CD14-positive monocyte (primary cell): ENCODE data around the gene CHL1. TPM values are rescaled to one million over a fixed set of nuclear protein-coding genes. Genes with fewer than 3 reads are reported as not detected.

Experiments
- DNase-seq, 3 donors: peaks; one replicate each; pipeline ENCODE4 v3.0.0-alpha.2; 2011 to 2022
- H2AFZ ChIP-seq: 2 replicates; pipeline ENCODE4 v1.6.0; 2012; ENCODE audit warnings: mild to moderate bottlenecking, low read depth, low read length, inconsistent platforms; ENCODE audit not compliant: insufficient read depth, poor library complexity, severe bottlenecking
- H3K27ac ChIP-seq, 2 donors: 1 replicate in 1 of 2; 2 replicates in 1 of 2; pipeline ENCODE4 v1.5.1; 2012 to 2013; ENCODE audit warnings: low read length in 2 of 2, control low read depth in 1 of 2, inconsistent platforms in 1 of 2, low read depth in 1 of 2, mild to moderate bottlenecking in 1 of 2
- H3K27me3 ChIP-seq, 2 donors: one replicate each; pipeline versions ENCODE4 v1.6.0 to v1.6.1; 2011 to 2013; ENCODE audit warnings: low read length in 2 of 2; ENCODE audit not compliant: control insufficient read depth in 2 of 2, insufficient read depth in 2 of 2
- H3K36me3 ChIP-seq, 2 donors: replicated peaks in 1 of 2; 1 replicate in 1 of 2; 2 replicates in 1 of 2; pipeline versions ENCODE4 v1.5.1 to v1.6.1; 2012 to 2013; ENCODE audit warnings: low read length in 2 of 2, control low read depth in 1 of 2, inconsistent platforms in 1 of 2, mild to moderate bottlenecking in 1 of 2; ENCODE audit not compliant: insufficient read depth in 2 of 2, control insufficient read depth in 1 of 2
- H3K4me1 ChIP-seq, 2 donors: 1 replicate in 1 of 2; 2 replicates in 1 of 2; pipeline versions ENCODE4 v1.5.1 to v1.6.1; 2012 to 2013; ENCODE audit warnings: low read length in 2 of 2, control low read depth in 1 of 2, inconsistent platforms in 1 of 2, mild to moderate bottlenecking in 1 of 2, moderate library complexity in 1 of 2; ENCODE audit not compliant: insufficient read depth in 2 of 2, control insufficient read depth in 1 of 2
- H3K4me2 ChIP-seq: replicated peaks from 2 replicates; pipeline ENCODE3; 2012; ENCODE audit warnings: low read length, moderate library complexity, mild to moderate bottlenecking; ENCODE audit not compliant: poor library complexity, severe bottlenecking; ENCODE audit errors: extremely low read depth
- H3K4me3 ChIP-seq, 3 experiments: fragments of 200-600 bp in 1 of 3; sonication (generic) in 1 of 3; replicated peaks in 1 of 3; 1 replicate in 2 of 3; 2 replicates in 1 of 3; pipeline ENCODE4 v1.5.1; 2011 to 2013; ENCODE audit warnings: low read length in 3 of 3, mild to moderate bottlenecking in 3 of 3, control low read depth in 2 of 3, low read depth in 2 of 3, inconsistent platforms in 1 of 3, moderate library complexity in 1 of 3
- H3K79me2 ChIP-seq: 2 replicates; pipeline ENCODE4 v1.6.0; 2012; ENCODE audit warnings: mild to moderate bottlenecking, control low read depth, inconsistent platforms, low read length, moderate library complexity; ENCODE audit not compliant: insufficient read depth
- H3K9ac ChIP-seq: 2 replicates; pipeline ENCODE4 v1.6.0; 2017; ENCODE audit warnings: low read length, mild to moderate bottlenecking; ENCODE audit not compliant: insufficient read depth, poor library complexity, severe bottlenecking
- H3K9me3 ChIP-seq, 2 donors: replicated peaks in 1 of 2; 1 replicate in 1 of 2; 2 replicates in 1 of 2; pipeline versions ENCODE4 v1.5.1 to v1.6.1; 2012 to 2013; ENCODE audit warnings: low read length in 2 of 2, control low read depth in 1 of 2; ENCODE audit not compliant: control insufficient read depth in 1 of 2, insufficient read depth in 1 of 2
- H4K20me1 ChIP-seq: 2 replicates; pipeline ENCODE4 v1.6.0; 2012; ENCODE audit warnings: mild to moderate bottlenecking, low read length, control low read depth, moderate library complexity; ENCODE audit not compliant: insufficient read depth
- H3K27ac Mint-ChIP-seq, 7 donors: one replicate each; pipeline ENCODE4 v1.8.0; 2020; ENCODE audit warnings: mild to moderate bottlenecking in 7 of 7, mixed read lengths in 7 of 7, moderate library complexity in 6 of 7, inconsistent platforms in 2 of 7
- H3K27me3 Mint-ChIP-seq, 3 donors: one replicate each; pipeline ENCODE4 v1.8.0; 2021 to 2022; ENCODE audit warnings: low read depth in 3 of 3, mild to moderate bottlenecking in 3 of 3, mixed read lengths in 3 of 3, moderate library complexity in 3 of 3, inconsistent platforms in 1 of 3
- H3K36me3 Mint-ChIP-seq, 2 donors: one replicate each; pipeline ENCODE4 v1.8.0; 2020; ENCODE audit warnings: mixed read lengths in 2 of 2, inconsistent platforms in 1 of 2, mild to moderate bottlenecking in 1 of 2
- H3K4me1 Mint-ChIP-seq: one replicate; pipeline ENCODE4 v1.8.0; 2020; ENCODE audit warnings: mild to moderate bottlenecking, mixed read lengths
- H3K4me3 Mint-ChIP-seq, 2 donors: one replicate each; pipeline ENCODE4 v1.8.0; 2020; ENCODE audit warnings: mild to moderate bottlenecking in 2 of 2, mixed read lengths in 2 of 2, moderate library complexity in 1 of 2
- H3K9me3 Mint-ChIP-seq, 7 donors: one replicate each; pipeline ENCODE4 v1.8.0; 2020 to 2022; ENCODE audit warnings: mixed read lengths in 7 of 7, mild to moderate bottlenecking in 6 of 7, moderate library complexity in 6 of 7, inconsistent platforms in 2 of 7
- CTCF ChIP-seq: fragments of 200-600 bp; IDR thresholded peaks from one replicate; pipeline ENCODE4 v1.8.0; 2022; ENCODE audit warnings: antibody characterized with exemption, mild to moderate bottlenecking
- WGBS: methylation state at CpG from one replicate; pipeline ENCODE4 v1.1.5; 2013; ENCODE audit warnings: missing lambda C conversion rate; ENCODE audit not compliant: insufficient coverage; 5-methylcytosine and 5-hydroxymethylcytosine counted together
- intact Hi-C, 2 donors: fragments of 100-400 bp; cut with micrococcal nuclease; formaldehyde crosslinking; loops; one replicate each; pipeline versions ENCODE4 v1.15.0 to v1.15.1; 2023
- polyA plus RNA-seq, 3 donors: library from polyadenylated mRNA; depleted of rRNA in 1 of 3; unstranded in 2 of 3; stranded (reverse) in 1 of 3; fragments of 300-500 nt in 2 of 3; fragments of >200 nt in 1 of 3; fragmentation: Illumina TruSeq in 2 of 3; gene quantifications; 1 replicate in 2 of 3; 2 replicates in 1 of 3; pipeline ENCODE4 v1.2.3, GENCODE V29; 2012 to 2021

Gene CHL1
- polyA plus RNA-seq, 3 donors = not detected

GRCh38 chr3:425079-425478, 228.5 kb downstream of the CHL1 start:
- DNase-seq = no peak
- intact Hi-C loops = no loop called here
- Histone ChIP-seq H3K36me3 (no peaks in the 10 kb centered on the region), H3K9me3 (no peaks in the 10 kb centered on the region), H3K79me2 (no peaks in the 10 kb centered on the region), H3K27me3 (no peaks in the 10 kb centered on the region), H4K20me1 (no peaks in the 10 kb centered on the region), H3K9ac (no peak overlapping the region), H3K4me2 (no peak overlapping the region), H3K27ac (no peak overlapping the region), H3K4me1 (no peaks in the 10 kb centered on the region), H2AFZ (no peak overlapping the region), H3K4me3 (no peak overlapping the region)
- no peak for TF ChIP-seq CTCF
- Mint-ChIP-seq H3K4me3 (no peak overlapping the region), H3K36me3 (no peaks in the 10 kb centered on the region), H3K27me3 (no peaks in the 10 kb centered on the region), H3K27ac (no peak overlapping the region), H3K9me3 (peaks cover 0 to 1% (median 0%) of the 10 kb centered on the region in 7 donors), H3K4me1 (no peaks in the 10 kb centered on the region)
- WGBS = 71% methylated on average over 1 of the region's 3 CpGs

- H3K36me3 ChIP-seq = no peaks in the 10 kb centered on the region
- intact Hi-C loops = no loop called here
- H3K4me2 ChIP-seq = no peak overlapping the region
- Mint-ChIP-seq H3K27me3 (no peaks in the 10 kb centered on the region), H3K4me1 (no peaks in the 10 kb centered on the region), H3K27ac (no peak overlapping the region), H3K36me3 (no peaks in the 10 kb centered on the region), H3K9me3 (peaks cover 0 to 1% (median 0%) of the 10 kb centered on the region in 7 donors), H3K4me3 (no peak overlapping the region)
- no peak overlapping the region for H3K4me3 ChIP-seq
- 83% methylated on average over 1 of the region's 1 CpG for WGBS
- DNase-seq = no peak
- no peak overlapping the region for H3K27ac ChIP-seq
- H3K79me2 ChIP-seq = no peaks in the 10 kb centered on the region
- TF ChIP-seq CTCF = no peak
- no peak overlapping the region for H3K9ac ChIP-seq
- H3K27me3 ChIP-seq = no peaks in the 10 kb centered on the region
- H3K9me3 ChIP-seq = no peaks in the 10 kb centered on the region
- H4K20me1 ChIP-seq = no peaks in the 10 kb centered on the region
- no peaks in the 10 kb centered on the region for H3K4me1 ChIP-seq
- no peak overlapping the region for H2AFZ ChIP-seq
Measured at GRCh38 chr3:426072-426471, 229.5 kb downstream of the CHL1 start.
